DMS 273 (cell line): ENCODE data around the gene PHF19.

ENCODE experiments used
- DNase-seq: peaks from one replicate; lab custom pipeline; 2025; ENCODE audit not compliant: unreplicated experiment; lab: John Stamatoyannopoulos, UW

PHF19 gene

DNA sequence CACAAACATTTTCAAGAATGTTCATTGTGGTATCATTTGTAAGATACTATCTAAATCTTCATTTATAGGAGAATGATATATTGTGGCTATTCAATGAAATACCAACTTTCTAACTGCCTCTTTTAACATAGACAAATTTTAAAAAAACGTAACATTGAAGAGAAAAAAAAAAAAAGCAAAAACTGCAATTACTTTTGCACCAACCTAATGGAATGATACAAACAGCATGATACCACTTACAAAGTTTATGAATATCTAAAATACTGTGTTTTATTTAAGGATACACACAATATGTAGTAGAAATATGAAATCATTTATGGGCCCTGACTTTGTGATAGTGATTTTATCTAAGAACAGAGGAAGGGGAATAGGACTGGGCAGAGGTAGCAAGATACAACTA, 58.4 kb downstream of the PHF19 start:
- no peak for DNase-seq

DNA sequence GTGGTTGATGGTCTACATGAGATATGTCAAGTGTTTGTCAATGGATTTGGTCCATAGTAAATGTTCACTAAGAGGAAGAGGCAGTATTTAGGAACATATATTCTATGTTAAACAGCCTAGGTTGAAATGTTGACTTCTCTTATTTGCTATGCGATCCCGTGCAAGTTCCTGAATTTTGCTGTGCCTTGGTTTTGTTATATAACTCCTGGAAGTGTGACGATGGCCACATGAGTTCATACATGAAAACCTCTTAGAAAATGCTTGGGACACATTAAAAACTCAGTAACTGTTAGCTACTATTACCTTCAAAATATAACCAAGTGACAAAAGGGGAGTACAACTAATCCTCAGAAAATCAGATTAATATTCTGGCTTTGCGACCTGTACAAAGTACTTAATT, 61.9 kb downstream of the PHF19 start:
- DNase-seq: no peak

DNA sequence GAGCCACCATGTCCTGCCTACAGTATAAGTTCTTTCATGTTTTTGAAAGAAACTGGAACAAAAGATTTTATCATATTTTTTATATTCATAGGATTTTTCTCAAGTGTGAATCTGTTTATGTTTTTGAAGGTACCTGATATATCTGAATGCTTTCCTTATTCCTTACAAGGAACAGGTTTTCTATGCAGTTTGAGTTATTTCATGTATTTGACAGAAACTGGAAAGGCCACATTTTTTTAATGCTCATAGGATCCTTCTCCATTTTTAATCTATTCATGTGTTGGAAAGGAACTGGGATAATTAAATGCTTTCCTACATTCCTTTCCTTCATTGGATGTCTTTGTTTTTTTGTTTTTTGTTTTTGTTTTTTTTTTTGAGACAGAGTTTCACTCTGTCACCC, 68.1 kb downstream of the PHF19 start:
- no peak for DNase-seq

DNA sequence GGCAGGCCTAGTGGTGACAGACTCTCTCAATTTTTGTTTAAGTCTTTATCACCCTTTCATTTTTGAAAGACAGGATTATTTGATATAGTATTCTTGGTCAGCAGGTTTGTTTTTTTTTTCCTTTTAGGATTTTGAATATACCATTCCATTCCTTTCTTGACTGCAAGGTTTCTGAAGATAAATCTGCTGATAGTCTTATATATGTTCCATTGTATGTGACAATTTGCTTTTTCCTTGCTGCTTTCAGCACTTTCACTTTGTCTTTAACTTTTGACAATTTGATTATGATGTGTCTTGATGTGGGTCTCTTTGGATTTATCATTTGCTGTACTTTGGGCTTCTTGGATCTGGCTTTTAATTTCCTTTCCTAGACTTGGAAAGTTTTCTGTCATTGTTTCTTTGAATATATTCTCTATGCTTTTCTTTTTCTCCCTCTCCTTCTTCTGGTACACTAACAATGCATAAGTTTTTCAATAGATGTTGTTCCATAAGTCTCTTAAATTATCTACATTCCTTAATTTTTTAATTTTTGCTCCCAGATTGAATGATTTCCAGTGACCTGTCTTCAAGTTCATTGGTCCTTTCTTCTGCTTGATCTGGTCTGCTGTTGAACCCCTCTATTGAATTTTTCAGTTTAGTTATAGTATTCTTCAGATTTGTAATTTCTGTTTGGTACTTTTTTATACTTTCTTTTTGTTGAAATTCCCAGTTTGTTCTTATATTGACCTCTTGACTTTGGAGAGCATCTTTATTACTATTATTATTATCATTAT, 69.2 kb downstream of the PHF19 start:
- no peak for DNase-seq
